ENCODE data around the gene APBB2. TPM values are rescaled to one million over a fixed set of nuclear protein-coding genes. Genes with fewer than 3 reads are reported as not detected.

APBB2 gene
- total RNA-seq, 1 experiment from 2014 or later, result 80.7 TPM

DNA sequence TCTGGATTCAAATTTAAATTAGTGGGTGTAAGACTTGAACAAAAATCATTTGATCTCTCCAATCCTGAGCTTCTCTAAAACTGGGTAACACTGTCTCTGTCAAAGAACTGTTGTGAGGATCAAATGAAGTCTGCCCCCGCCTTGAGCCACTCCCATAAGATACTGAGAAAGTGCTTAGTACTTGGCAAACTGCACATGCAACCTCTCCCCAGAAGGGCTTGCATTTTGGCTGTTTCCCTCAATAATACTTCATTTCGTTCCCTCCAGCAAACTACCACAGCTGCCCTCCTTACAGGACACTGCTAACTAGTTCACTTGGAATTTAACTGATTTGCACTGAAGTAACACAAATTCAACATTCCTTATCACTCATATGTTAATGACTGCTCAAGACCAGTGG, 79.8 kb downstream of the APBB2 start:
- no peak for DNase-seq
- H3K4me3 ChIP-seq (ENCODE audit: low read depth, low read length), result no peak overlapping the region
- intact Hi-C loops (cut with micrococcal nuclease; ENCODE audit: unreplicated experiment), result loop anchor here (5.0 kb wide), 2 partner anchors 157 to 207 kb away; no protein-coding TSS in a partner anchor
- H3K27ac Mint-ChIP-seq (ENCODE audit: unreplicated experiment), result peak overlapping the region; percentile 71
- peaks cover 76% of the 10 kb centered on the region for H3K4me1 ChIP-seq
- no peaks in the 10 kb centered on the region; the same call in 1 of the 2 replicates for H3K9me3 ChIP-seq
- BruUV-seq (replicated peaks), result no TSS peak
- no peak overlapping the region for H3K4me3 Mint-ChIP-seq (ENCODE audit: unreplicated experiment)
- H3K9me3 Mint-ChIP-seq (ENCODE audit: unreplicated experiment), result no peaks in the 10 kb centered on the region
- H3K27me3 ChIP-seq (replicated peaks; ENCODE audit: control insufficient read depth, insufficient read depth, low read length), result no peaks in the 10 kb centered on the region
- H3K4me1 Mint-ChIP-seq (ENCODE audit: low read depth, unreplicated experiment), result peaks cover 38% of the 10 kb centered on the region
- CTCF ChIA-PET, result interaction anchor here (1.4 kb wide), 1 partner anchor 42 kb away, joined by 3 read pairs; no protein-coding TSS in a partner anchor
- POLR2A ChIA-PET, result no interaction called here
- TF ChIP-seq, protein P1, sequence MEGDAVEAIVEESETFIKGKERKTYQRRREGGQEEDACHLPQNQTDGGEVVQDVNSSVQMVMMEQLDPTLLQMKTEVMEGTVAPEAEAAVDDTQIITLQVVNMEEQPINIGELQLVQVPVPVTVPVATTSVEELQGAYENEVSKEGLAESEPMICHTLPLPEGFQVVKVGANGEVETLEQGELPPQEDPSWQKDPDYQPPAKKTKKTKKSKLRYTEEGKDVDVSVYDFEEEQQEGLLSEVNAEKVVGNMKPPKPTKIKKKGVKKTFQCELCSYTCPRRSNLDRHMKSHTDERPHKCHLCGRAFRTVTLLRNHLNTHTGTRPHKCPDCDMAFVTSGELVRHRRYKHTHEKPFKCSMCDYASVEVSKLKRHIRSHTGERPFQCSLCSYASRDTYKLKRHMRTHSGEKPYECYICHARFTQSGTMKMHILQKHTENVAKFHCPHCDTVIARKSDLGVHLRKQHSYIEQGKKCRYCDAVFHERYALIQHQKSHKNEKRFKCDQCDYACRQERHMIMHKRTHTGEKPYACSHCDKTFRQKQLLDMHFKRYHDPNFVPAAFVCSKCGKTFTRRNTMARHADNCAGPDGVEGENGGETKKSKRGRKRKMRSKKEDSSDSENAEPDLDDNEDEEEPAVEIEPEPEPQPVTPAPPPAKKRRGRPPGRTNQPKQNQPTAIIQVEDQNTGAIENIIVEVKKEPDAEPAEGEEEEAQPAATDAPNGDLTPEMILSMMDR (IDR thresholded peaks at IDR 0.05; ENCODE audit: insufficient read depth in 1 of 2, low read depth in 1 of 2, low read length in 1 of 2, severe bottlenecking in 1 of 2, unreplicated experiment in 1 of 2), result no peak
- no peaks in the 10 kb centered on the region for H3K27me3 Mint-ChIP-seq (ENCODE audit: insufficient read depth, unreplicated experiment)
- H3K36me3 Mint-ChIP-seq (ENCODE audit: insufficient read depth, unreplicated experiment), result peaks cover 43% of the 10 kb centered on the region
- H3K36me3 ChIP-seq (ENCODE audit: control insufficient read depth, insufficient read depth, low read length), result no peaks in the 10 kb centered on the region

DNA sequence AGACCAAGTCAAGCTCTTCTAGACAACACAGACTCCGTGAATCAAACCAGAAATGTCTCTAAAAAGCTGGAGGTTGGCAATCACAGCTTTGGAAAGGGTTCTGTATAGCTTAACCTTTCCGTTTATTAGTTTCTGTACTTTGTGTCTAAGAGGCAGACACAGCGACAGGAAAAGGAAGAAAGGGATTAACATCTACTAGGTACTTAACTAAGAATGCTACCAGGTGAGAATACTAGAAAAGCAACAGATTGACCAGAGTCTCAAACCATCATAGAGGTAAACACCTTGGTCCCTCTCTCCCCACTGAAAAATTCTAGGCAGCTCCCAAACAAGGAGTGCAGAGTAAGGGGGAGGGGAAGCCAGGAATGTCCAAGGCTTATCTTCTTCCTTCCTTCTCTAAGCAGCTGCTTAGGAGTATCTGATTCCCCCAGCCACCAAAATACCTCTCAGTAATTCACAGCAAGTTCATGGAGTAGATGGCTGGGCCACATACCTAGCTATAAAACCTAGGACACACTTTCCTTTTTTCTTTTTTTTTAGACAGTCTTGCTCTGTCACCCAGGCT, 80.8 kb downstream of the APBB2 start:
- BruUV-seq (replicated peaks), result no TSS peak
- Mint-ChIP-seq H3K4me3 (ENCODE audit: unreplicated experiment) (peak overlapping the region; percentile 23), H3K27me3 (ENCODE audit: insufficient read depth, unreplicated experiment) (no peaks in the 10 kb centered on the region), H3K9me3 (ENCODE audit: unreplicated experiment) (no peaks in the 10 kb centered on the region), H3K36me3 (ENCODE audit: insufficient read depth, unreplicated experiment) (peaks cover 53% of the 10 kb centered on the region), H3K27ac (ENCODE audit: unreplicated experiment) (peak overlapping the region; percentile 71), H3K4me1 (ENCODE audit: low read depth, unreplicated experiment) (peaks cover 48% of the 10 kb centered on the region)
- intact Hi-C loops (cut with micrococcal nuclease; ENCODE audit: unreplicated experiment), result loop anchor here (1.0 to 5.0 kb wide), 6 partner anchors 12 to 206 kb away; no protein-coding TSS in a partner anchor
- ChIA-PET CTCF (interaction anchor here (0.7 to 2.2 kb wide), 6 partner anchors 9 to 209 kb away, joined by 3 to 16 read pairs (median 3); partner anchors contain the start of gene APBB2), POLR2A (interaction anchor here (0.6 to 1.0 kb wide), 3 partner anchors 9 to 43 kb away, joined by 3 to 5 read pairs (median 3); no protein-coding TSS in a partner anchor)
- Histone ChIP-seq H3K9me3 (no peaks in the 10 kb centered on the region; the same call in 1 of the 2 replicates), H3K4me1 (peaks cover 86% of the 10 kb centered on the region), H3K4me3 (ENCODE audit: low read depth, low read length) (no peak overlapping the region), H3K36me3 (ENCODE audit: control insufficient read depth, insufficient read depth, low read length) (no peaks in the 10 kb centered on the region), H3K27me3 (replicated peaks; ENCODE audit: control insufficient read depth, insufficient read depth, low read length) (no peaks in the 10 kb centered on the region)
- TF ChIP-seq, protein P1 (IDR thresholded peaks at IDR 0.05; ENCODE audit: insufficient read depth in 1 of 2, low read depth in 1 of 2, low read length in 1 of 2, severe bottlenecking in 1 of 2, unreplicated experiment in 1 of 2), result no peak
- peak; percentile 77 to 89 for DNase-seq

DNA sequence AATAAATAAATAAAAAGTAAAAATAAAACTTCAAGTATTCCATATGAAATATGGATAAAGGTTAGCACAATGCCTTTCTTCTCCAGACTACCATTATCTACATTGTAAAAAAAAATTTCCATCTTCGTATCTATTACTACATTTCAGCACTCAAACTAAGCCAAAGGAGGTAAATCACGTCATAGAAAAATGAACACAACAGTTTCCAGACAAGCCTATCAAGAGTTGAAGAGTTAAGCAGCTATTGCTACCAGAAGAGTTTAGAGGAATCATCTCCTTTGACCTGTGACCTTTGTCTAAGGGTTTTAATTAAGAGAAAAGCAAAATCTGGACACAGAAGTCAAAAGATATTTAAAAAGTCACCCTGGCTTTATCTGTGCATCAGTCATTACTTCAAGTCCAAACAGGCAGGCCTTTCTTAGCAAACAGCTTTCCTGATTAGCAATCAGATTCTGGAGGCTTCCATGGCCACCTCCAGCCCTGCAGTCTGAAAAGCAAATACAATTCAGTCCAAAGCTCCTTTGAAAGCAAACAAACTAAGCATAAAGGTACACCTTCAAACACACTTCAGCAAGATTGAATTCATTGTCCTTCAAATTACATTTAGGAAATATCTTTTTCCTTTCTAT, 82.2 kb downstream of the APBB2 start:
- no TSS peak for BruUV-seq (replicated peaks)
- Mint-ChIP-seq H3K4me1 (ENCODE audit: low read depth, unreplicated experiment) (peaks cover 50% of the 10 kb centered on the region), H3K9me3 (ENCODE audit: unreplicated experiment) (no peaks in the 10 kb centered on the region), H3K27ac (ENCODE audit: unreplicated experiment) (peak overlapping the region; percentile 95), H3K4me3 (ENCODE audit: unreplicated experiment) (peak overlapping the region; percentile 56), H3K36me3 (ENCODE audit: insufficient read depth, unreplicated experiment) (peaks cover 48% of the 10 kb centered on the region), H3K27me3 (ENCODE audit: insufficient read depth, unreplicated experiment) (no peaks in the 10 kb centered on the region)
- DNase-seq, result peak; percentile 80 to 88
- intact Hi-C loops (cut with micrococcal nuclease; ENCODE audit: unreplicated experiment), result loop anchor here (1.0 to 5.0 kb wide), 6 partner anchors 33 to 205 kb away; no protein-coding TSS in a partner anchor
- H3K4me1 ChIP-seq, result peaks cover 95% of the 10 kb centered on the region
- POLR2A ChIA-PET, result no interaction called here
- CTCF ChIA-PET, result interaction anchor here (0.5 to 2.2 kb wide), 5 partner anchors 7 to 143 kb away, joined by 3 to 16 read pairs (median 3); partner anchors contain the start of gene APBB2
- TF ChIP-seq, protein P1 (IDR thresholded peaks at IDR 0.05; ENCODE audit: insufficient read depth in 1 of 2, low read depth in 1 of 2, low read length in 1 of 2, severe bottlenecking in 1 of 2, unreplicated experiment in 1 of 2), result no peak
- H3K4me3 ChIP-seq (ENCODE audit: low read depth, low read length), result no peak overlapping the region
- no peaks in the 10 kb centered on the region for H3K9me3 ChIP-seq
- H3K36me3 ChIP-seq (ENCODE audit: control insufficient read depth, insufficient read depth, low read length), result no peaks in the 10 kb centered on the region
- no peaks in the 10 kb centered on the region for H3K27me3 ChIP-seq (replicated peaks; ENCODE audit: control insufficient read depth, insufficient read depth, low read length)

All from Caco-2 (cell line).